Omental fat pad (tissue), 4 donors: Measurements from ENCODE around the gene FGD6. TPM values are rescaled to one million over a fixed set of nuclear protein-coding genes. Genes with fewer than 3 reads are reported as not detected.
A peak's percentile ranks its signal among the peaks of the same experiment; 100 is the strongest.

Experiments used
- ATAC-seq: fragments of 150-250 bp; one replicate; pipeline ENCODE4 v1.9.1; 2016; ENCODE audit warnings: mild to moderate bottlenecking, moderate library complexity; ENCODE audit not compliant: low FRiP score
- DNase-seq: peaks from one replicate; pipeline ENCODE4 v3.0.0-alpha.2; 2019; ENCODE audit warnings: low spot score
- CTCF ChIP-seq, 3 donors: fragments of 450-650 bp; IDR thresholded peaks; one replicate each; pipeline ENCODE4 v1.5.1; 2016 to 2017; ENCODE audit warnings: antibody characterized with exemption in 3 of 3, mild to moderate bottlenecking in 3 of 3, moderate library complexity in 2 of 3
- total RNA-seq, 4 donors: library from RNA; depleted of rRNA; stranded (reverse); fragments of >200 nt; gene quantifications; one replicate each; pipeline ENCODE4 v1.1.0, GENCODE V29; 2016

Gene FGD6
- total RNA-seq, 4 donors from 2014 or later, result 6.6 to 9.6 (median 7.4) TPM

- no peak for TF ChIP-seq CTCF (IDR thresholded peaks at IDR 0.05)
- no peak for ATAC-seq
- DNase-seq, result no peak
Observed at GRCh38 chr12:95073698-95074520, 143.4 kb downstream of the FGD6 start.

GRCh38 chr12:95072900-95073697, 144.2 kb downstream of the FGD6 start, which contains the start of gene NR2C1:
TSS of gene NR2C1 (minus strand) at chr12:95073618. CDS start at chr12:95067384, 6,234 bp downstream.
- ATAC-seq (peak; percentile 98), DNase-seq (peak; percentile 40)
- TF ChIP-seq CTCF (IDR thresholded peaks at IDR 0.05), result peak in 1 of 3 donors; percentile 58

- ATAC-seq, result no peak
- DNase-seq, result no peak
- TF ChIP-seq CTCF (IDR thresholded peaks at IDR 0.05), result no peak
Observed at GRCh38 chr12:95070378-95070777, 146.9 kb downstream of the FGD6 start.

- no peak for TF ChIP-seq CTCF (IDR thresholded peaks at IDR 0.05)
- DNase-seq (no peak), ATAC-seq (no peak)
Observed at GRCh38 chr12:95066091-95066855, 151.0 kb downstream of the FGD6 start.

GRCh38 chr12:95060951-95061350, 156.3 kb downstream of the FGD6 start:
- ATAC-seq (no peak), DNase-seq (no peak)
- TF ChIP-seq CTCF (IDR thresholded peaks at IDR 0.05), result no peak

- DNase-seq (no peak), ATAC-seq (no peak)
- no peak for TF ChIP-seq CTCF (IDR thresholded peaks at IDR 0.05)
Observed at GRCh38 chr12:95059984-95060383, 157.3 kb downstream of the FGD6 start.
